GM12878 (cell line): ENCODE data around the gene SHROOM4. TPM values are rescaled to one million over a fixed set of nuclear protein-coding genes. Genes with fewer than 3 reads are reported as not detected.

ENCODE experiments used
- ATAC-seq: fragments of 200-7000 bp; cut with Tn5 transposase; 3 replicates; pipeline ENCODE4 v1.9.1; 2020; ENCODE audit warnings: mild to moderate bottlenecking, moderate library complexity
- BruUV-seq: library from RNA; stranded (reverse); fragments of 400-500 nt; replicated peaks from 2 replicates; lab custom pipeline; 2021; lab: Mats Ljungman, UMichigan
- CTCF ChIA-PET: fragments of 300-600 bp; sonication (Branson Sonifier 250); formaldehyde crosslinking; extraction: SDS; loops from one replicate; lab custom pipeline; 2021; ENCODE audit warnings: inconsistent platforms; lab: Yijun Ruan, JAX
- POLR2A ChIA-PET: fragments of 350-600 bp; formaldehyde crosslinking; extraction: SDS; loops from one replicate; lab custom pipeline; 2021; ENCODE audit warnings: inconsistent platforms; lab: Charles Lee
- RAD21 ChIA-PET: fragments of 300-600 bp; sonication (Branson Sonifier 250); formaldehyde crosslinking; loops from one replicate; lab custom pipeline; 2023; ENCODE audit warnings: antibody characterized with exemption; ENCODE audit not compliant: unreplicated experiment; lab: Charles Lee
- SMC1A ChIA-PET: fragments of 300-600 bp; sonication (Branson Sonifier 250); formaldehyde crosslinking; loops from one replicate; lab custom pipeline; 2023; ENCODE audit not compliant: unreplicated experiment, uncharacterized antibody; lab: Charles Lee
- DNase-seq: peaks from one replicate; pipeline ENCODE4 v3.0.0-alpha.2; 2011; ENCODE audit warnings: low read depth, low spot score
- FAIRE-seq: peaks from 3 replicates; lab custom pipeline; 2011; peaks lifted over from hg19 to GRCh38; lab: Jason Lieb, UNC
- H2AFZ ChIP-seq: 2 replicates; pipeline ENCODE4 v1.6.0; 2011; ENCODE audit warnings: low read depth, low read length, control low read depth; ENCODE audit not compliant: control insufficient read depth
- H3K27ac ChIP-seq: 2 replicates; pipeline ENCODE4 v1.5.1; 2011; ENCODE audit warnings: control low read depth; ENCODE audit not compliant: control insufficient read depth, insufficient read depth
- H3K27me3 ChIP-seq, 2 experiments: replicated peaks in 1 of 2; 2 replicates each; pipeline versions ENCODE4 v1.6.0 to v1.6.1; 2011; ENCODE audit warnings: low read length in 1 of 2; ENCODE audit not compliant: control insufficient read depth in 2 of 2, insufficient read depth in 2 of 2
- H3K36me3 ChIP-seq, 2 experiments: 2 replicates each; pipeline ENCODE4 v1.5.1; 2011; ENCODE audit warnings: low read length in 1 of 2; ENCODE audit not compliant: control insufficient read depth in 2 of 2, insufficient read depth in 2 of 2
- H3K4me1 ChIP-seq: 2 replicates; pipeline ENCODE4 v1.6.1; 2011; ENCODE audit warnings: mild to moderate bottlenecking, low read length, moderate library complexity, mixed read lengths; ENCODE audit not compliant: control insufficient read depth, insufficient read depth
- H3K4me2 ChIP-seq: 2 replicates; pipeline ENCODE4 v1.6.0; 2011; ENCODE audit warnings: control low read depth; ENCODE audit not compliant: control insufficient read depth, insufficient read depth
- H3K4me3 ChIP-seq: fragments of 200-600 bp; sonication (generic); 2 replicates; pipeline ENCODE4 v1.5.1; 2016
- H3K79me2 ChIP-seq: 2 replicates; pipeline ENCODE4 v1.6.0; 2011; ENCODE audit warnings: low read length; ENCODE audit not compliant: control insufficient read depth, insufficient read depth
- H3K9ac ChIP-seq: 2 replicates; pipeline ENCODE4 v1.8.0; 2011; ENCODE audit warnings: low read length, control low read depth, mixed read lengths; ENCODE audit not compliant: control insufficient read depth, insufficient read depth
- H3K9me3 ChIP-seq: replicated peaks from 3 replicates; pipeline ENCODE4 v1.5.1; 2011; ENCODE audit warnings: mild to moderate bottlenecking, low read length; ENCODE audit not compliant: control insufficient read depth, insufficient read depth
- H4K20me1 ChIP-seq: 2 replicates; pipeline ENCODE4 v1.6.0; 2011; ENCODE audit not compliant: control insufficient read depth, insufficient read depth
- ATF7 ChIP-seq: fragments of 450-650 bp; IDR thresholded peaks from 2 replicates; pipeline ENCODE4 v1.6.1; 2016; ENCODE audit warnings: low read depth, mild to moderate bottlenecking
- BCL11A ChIP-seq: IDR thresholded peaks from 2 replicates; pipeline ENCODE4 v1.6.1; 2011; ENCODE audit warnings: low read depth, low read length
- CBX5 ChIP-seq: sonication (generic); IDR thresholded peaks from 2 replicates; pipeline ENCODE4 v1.6.1; 2016; ENCODE audit warnings: low read depth, moderate library complexity, mild to moderate bottlenecking, inconsistent platforms
- HCFC1 ChIP-seq: fragments of 150-350 bp; IDR thresholded peaks from 2 replicates; pipeline ENCODE4 v1.6.1; 2014; ENCODE audit warnings: low read length
- HDAC2 ChIP-seq: fragments of 200-600 bp; sonication (generic); IDR thresholded peaks from 2 replicates; pipeline ENCODE4 v1.6.1; 2017
- IKZF1 ChIP-seq: fragments of 450-650 bp; conservative IDR thresholded peaks from 2 replicates; pipeline ENCODE4 v1.6.1; 2017; ENCODE audit warnings: antibody characterized with exemption, mild to moderate bottlenecking
- IRF4 ChIP-seq: IDR thresholded peaks from 2 replicates; pipeline ENCODE4 v1.6.1; 2011; ENCODE audit warnings: low read depth, low read length
- JUND ChIP-seq: IDR thresholded peaks from 2 replicates; pipeline ENCODE4 v1.6.1; 2012; ENCODE audit warnings: low read depth, mild to moderate bottlenecking, low read length, improper control_type of control experiment, moderate library complexity
- KDM1A ChIP-seq: fragments of 200-600 bp; sonication (generic); IDR thresholded peaks from 2 replicates; pipeline ENCODE4 v1.6.1; 2016; ENCODE audit warnings: borderline replicate concordance
- LARP7 ChIP-seq: fragments of 450-650 bp; IDR thresholded peaks from 2 replicates; pipeline ENCODE4 v1.6.1; 2017; ENCODE audit warnings: mild to moderate bottlenecking
- POLR2A ChIP-seq: IDR thresholded peaks from 2 replicates; pipeline ENCODE4 v1.6.1; 2011; ENCODE audit warnings: low read depth, mild to moderate bottlenecking, low read length
- POU2F2 ChIP-seq: IDR thresholded peaks from 3 replicates; pipeline ENCODE4 v1.6.1; 2011; ENCODE audit warnings: low read depth, mild to moderate bottlenecking, low read length, borderline replicate concordance
- ZBTB11 ChIP-seq: fragments of 450-650 bp; formaldehyde crosslinking; IDR thresholded peaks from 2 replicates; pipeline ENCODE4 v1.5.0; 2022; ENCODE audit warnings: mild to moderate bottlenecking, missing genetic modification characterization
- ZNF274 ChIP-seq: IDR thresholded peaks from one replicate; pipeline ENCODE4 v1.8.0; 2011; ENCODE audit not compliant: insufficient read length, insufficient read depth
- ZSCAN29 ChIP-seq: fragments of 450-650 bp; IDR thresholded peaks from 2 replicates; pipeline ENCODE4 v1.6.1; 2017; ENCODE audit warnings: mild to moderate bottlenecking, moderate library complexity
- WGBS: methylation state at CpG from one replicate; pipeline ENCODE4 v1.1.6; 2016; ENCODE audit warnings: low lambda C conversion rate; ENCODE audit not compliant: insufficient replicate concordance, insufficient coverage; ENCODE audit errors: missing lambda C conversion rate; 5-methylcytosine and 5-hydroxymethylcytosine counted together
- in situ Hi-C: fragments of 300-500 bp; cut with MboI; formaldehyde crosslinking; loops from 9 replicates; pipeline ENCODE4 v1.14.3; 2018; ENCODE audit warnings: mixed read lengths
- intact Hi-C: fragments of 100-400 bp; cut with micrococcal nuclease; formaldehyde crosslinking; loops from one replicate; pipeline ENCODE4 v1.14.2; 2022; ENCODE audit not compliant: unreplicated experiment
- polyA plus RNA-seq, 11 experiments: library from polyadenylated mRNA; depleted of rRNA in 4 of 11; unstranded in 6 of 11; stranded (reverse) in 5 of 11; fragments of >200 nt; fragmentation: Nextera tagmentation in 4 of 11; fragmentation: Illumina TruSeq in 1 of 11; extraction: Ambion mirVana in 4 of 11; extraction: Trizol in 1 of 11; gene quantifications; 1 replicate in 1 of 11; 2 replicates in 10 of 11; pipeline versions ENCODE4 v1.2.1 to v1.2.3, GENCODE V29; 2011 to 2016; ENCODE audit warnings: inconsistent platforms in 2 of 11, missing spikeins in 2 of 11, low read depth in 1 of 11
- total RNA-seq, 4 experiments: library from RNA; depleted of rRNA in 3 of 4; stranded (reverse); fragments of >200 nt in 3 of 4; fragmentation: Illumina TruSeq in 1 of 4; extraction: Trizol in 1 of 4; gene quantifications; 2 replicates each; pipeline versions ENCODE4 v1.2.1 to v1.2.3, GENCODE V29; 2013 to 2021

Gene SHROOM4
- total and polyA plus RNA-seq, 10 of the 15 experiments (the other 5 are each of a cell fraction or from before 2014, with no cell fraction given): 0.01 to 0.03 TPM; not detected in 8

- TF ChIP-seq ZSCAN29 (no peak), POU2F2 (no peak), IRF4 (no peak), JUND (no peak), POLR2A (no peak), LARP7 (no peak), HDAC2 (no peak)
These were observed 178.8 kb downstream of the SHROOM4 start (continued) for GRCh38 chrX:50635162-50635561.

GRCh38 chrX:50629774-50630173 lies 184.2 kb downstream of the SHROOM4 start:
- ChIA-PET CTCF (no interaction called here), POLR2A (no interaction called here), RAD21 (interaction anchor here (0.6 kb wide), 1 partner anchor 37 kb away, joined by 3 read pairs; no protein-coding TSS in a partner anchor), SMC1A (no interaction called here)
- no peaks in the 10 kb centered on the region for H3K27me3 ChIP-seq
- H2AFZ ChIP-seq: no peak overlapping the region
- WGBS: 25% methylated on average over 6 of the region's 6 CpGs
- no peaks in the 10 kb centered on the region for H3K9me3 ChIP-seq
- no peak overlapping the region for H3K4me3 ChIP-seq
- H3K79me2 ChIP-seq: no peaks in the 10 kb centered on the region
- no peak overlapping the region for H3K27ac ChIP-seq
- intact Hi-C loops (no loop called here), in situ Hi-C loops (no loop called here)
- no peak for ATAC-seq
- TF ChIP-seq KDM1A (no peak), ZNF274 (no peak)
- no peak overlapping the region for H3K4me2 ChIP-seq
- FAIRE-seq: no peak
- no peaks in the 10 kb centered on the region for H3K4me1 ChIP-seq
- DNase-seq: no peak
- H3K36me3 ChIP-seq: no peaks in the 10 kb centered on the region
- H4K20me1 ChIP-seq: no peaks in the 10 kb centered on the region
- no TSS peak for BruUV-seq
- no peak overlapping the region for H3K9ac ChIP-seq

- Histone ChIP-seq H3K4me3 (no peak overlapping the region), H3K36me3 (no peaks in the 10 kb centered on the region), H4K20me1 (no peaks in the 10 kb centered on the region), H3K4me2 (no peak overlapping the region), H3K9me3 (no peaks in the 10 kb centered on the region), H3K27me3 (no peaks in the 10 kb centered on the region), H3K9ac (no peak overlapping the region), H2AFZ (no peak overlapping the region), H3K27ac (no peak overlapping the region), H3K4me1 (no peaks in the 10 kb centered on the region), H3K79me2 (no peaks in the 10 kb centered on the region)
- SMC1A ChIA-PET: no interaction called here
- no peak for FAIRE-seq
- WGBS: 28% methylated on average over 2 of the region's 2 CpGs
- ATAC-seq: no peak
- DNase-seq: no peak
- RAD21 ChIA-PET: no interaction called here
- CTCF ChIA-PET: no interaction called here
- intact Hi-C loops: no loop called here
- POLR2A ChIA-PET: no interaction called here
- BruUV-seq: no TSS peak
- in situ Hi-C loops: no loop called here
- TF ChIP-seq ATF7 (no peak), HCFC1 (no peak), CBX5 (no peak), IKZF1 (no peak), ZBTB11 (CRISPR knock-in tag) (no peak), BCL11A (no peak)
These were observed 186.3 kb downstream of the SHROOM4 start for GRCh38 chrX:50627696-50628095.
